ENCODE results near the gene PPP1R8.
A peak's percentile ranks its signal among the peaks of the same experiment; 100 is the strongest.

Gene PPP1R8

GRCh38 chr1:27883536-27883935 lies 53.0 kb downstream of the PPP1R8 start:
- Mint-ChIP-seq H3K27me3 (no peaks in the 10 kb centered on the region), H3K4me1 (ENCODE audit: low read depth) (peaks cover 86% of the 10 kb centered on the region), H3K36me3 (ENCODE audit: low read depth) (peaks cover 99% of the 10 kb centered on the region), H3K9me3 (no peaks in the 10 kb centered on the region), H3K27ac (peak overlapping the region; percentile 95), H3K4me3 (peak overlapping the region; percentile 43)
- intact Hi-C loops (cut with micrococcal nuclease), result no loop called here

GRCh38 chr1:27884006-27884954 lies 53.7 kb downstream of the PPP1R8 start:
- H3K27ac Mint-ChIP-seq, result peak overlapping the region; percentile 95
- peaks cover 99% of the 10 kb centered on the region for H3K36me3 Mint-ChIP-seq (ENCODE audit: low read depth)
- peak overlapping the region; percentile 51 for H3K4me3 Mint-ChIP-seq
- no peaks in the 10 kb centered on the region for H3K9me3 Mint-ChIP-seq
- H3K4me1 Mint-ChIP-seq (ENCODE audit: low read depth), result peaks cover 81% of the 10 kb centered on the region
- no peaks in the 10 kb centered on the region for H3K27me3 Mint-ChIP-seq
- intact Hi-C loops (cut with micrococcal nuclease), result loop anchor here (1.0 to 2.0 kb wide), 2 partner anchors 9 to 21 kb away; no protein-coding TSS in a partner anchor

GRCh38 chr1:27885114-27885528 lies 54.5 kb downstream of the PPP1R8 start:
- Mint-ChIP-seq H3K4me1 (ENCODE audit: low read depth) (peaks cover 79% of the 10 kb centered on the region), H3K4me3 (peak overlapping the region; percentile 51)

GRCh38 chr1:27885621-27886352 lies 55.2 kb downstream of the PPP1R8 start:
- Mint-ChIP-seq H3K4me1 (ENCODE audit: low read depth) (peaks cover 85% of the 10 kb centered on the region), H3K27ac (peak overlapping the region; percentile 95), H3K36me3 (ENCODE audit: low read depth) (peaks cover 99% of the 10 kb centered on the region), H3K4me3 (peak overlapping the region; percentile 51), H3K27me3 (no peaks in the 10 kb centered on the region), H3K9me3 (no peaks in the 10 kb centered on the region)
- intact Hi-C loops (cut with micrococcal nuclease), result loop anchor here (2.0 kb wide), 1 partner anchor 23 kb away; no protein-coding TSS in a partner anchor

More at GRCh38 chr1:27885114-27885528, 54.5 kb downstream of the PPP1R8 start:
- Mint-ChIP-seq H3K36me3 (ENCODE audit: low read depth) (peaks cover 99% of the 10 kb centered on the region), H3K9me3 (no peaks in the 10 kb centered on the region), H3K27me3 (no peaks in the 10 kb centered on the region), H3K27ac (peak overlapping the region; percentile 95)
- intact Hi-C loops (cut with micrococcal nuclease), result loop anchor here (2.0 kb wide), 1 partner anchor 22 kb away; no protein-coding TSS in a partner anchor

- intact Hi-C loops (cut with micrococcal nuclease), result no loop called here
- peaks cover 87% of the 10 kb centered on the region for H3K4me1 Mint-ChIP-seq (ENCODE audit: low read depth)
- H3K36me3 Mint-ChIP-seq (ENCODE audit: low read depth), result peaks cover 97% of the 10 kb centered on the region
- peak overlapping the region; percentile 42 for H3K4me3 Mint-ChIP-seq
- no peaks in the 10 kb centered on the region for H3K27me3 Mint-ChIP-seq
- H3K27ac Mint-ChIP-seq, result peak overlapping the region; percentile 95
- no peaks in the 10 kb centered on the region for H3K9me3 Mint-ChIP-seq
These were observed 55.7 kb downstream of the PPP1R8 start for GRCh38 chr1:27886353-27886679.

- Mint-ChIP-seq H3K27me3 (no peaks in the 10 kb centered on the region), H3K9me3 (no peaks in the 10 kb centered on the region), H3K4me1 (ENCODE audit: low read depth) (peaks cover 87% of the 10 kb centered on the region), H3K4me3 (no peak overlapping the region), H3K27ac (peak overlapping the region; percentile 95), H3K36me3 (ENCODE audit: low read depth) (peaks cover 96% of the 10 kb centered on the region)
- intact Hi-C loops (cut with micrococcal nuclease), result no loop called here
These were observed 56.2 kb downstream of the PPP1R8 start for GRCh38 chr1:27886744-27887143.

GRCh38 chr1:27887215-27888021 lies 56.8 kb downstream of the PPP1R8 start:
- peak overlapping the region; percentile 95 for H3K27ac Mint-ChIP-seq
- H3K9me3 Mint-ChIP-seq, result no peaks in the 10 kb centered on the region
- H3K4me1 Mint-ChIP-seq (ENCODE audit: low read depth), result peaks cover 87% of the 10 kb centered on the region
- peak overlapping the region; percentile 48 for H3K4me3 Mint-ChIP-seq
- H3K27me3 Mint-ChIP-seq, result no peaks in the 10 kb centered on the region
- intact Hi-C loops (cut with micrococcal nuclease), result no loop called here
- peaks cover 96% of the 10 kb centered on the region for H3K36me3 Mint-ChIP-seq (ENCODE audit: low read depth)

GRCh38 chr1:27889506-27889905 lies 58.9 kb downstream of the PPP1R8 start:
- Mint-ChIP-seq H3K27me3 (no peaks in the 10 kb centered on the region), H3K4me1 (ENCODE audit: low read depth) (peaks cover 77% of the 10 kb centered on the region), H3K4me3 (no peak overlapping the region), H3K9me3 (no peaks in the 10 kb centered on the region), H3K36me3 (ENCODE audit: low read depth) (peaks cover 96% of the 10 kb centered on the region), H3K27ac (peak overlapping the region; percentile 95)
- intact Hi-C loops (cut with micrococcal nuclease), result no loop called here

GRCh38 chr1:27891196-27891889 lies 60.8 kb downstream of the PPP1R8 start:
- peak overlapping the region; percentile 1 for H3K4me3 Mint-ChIP-seq
- H3K27ac Mint-ChIP-seq, result peak overlapping the region; percentile 95
- H3K36me3 Mint-ChIP-seq (ENCODE audit: low read depth), result peaks cover 96% of the 10 kb centered on the region
- no peaks in the 10 kb centered on the region for H3K27me3 Mint-ChIP-seq
- H3K4me1 Mint-ChIP-seq (ENCODE audit: low read depth), result peaks cover 65% of the 10 kb centered on the region
- H3K9me3 Mint-ChIP-seq, result no peaks in the 10 kb centered on the region
- intact Hi-C loops (cut with micrococcal nuclease), result loop anchor here (1.0 kb wide), 1 partner anchor 28 kb away; no protein-coding TSS in a partner anchor

- intact Hi-C loops (cut with micrococcal nuclease), result no loop called here
These were observed 63.9 kb downstream of the PPP1R8 start for GRCh38 chr1:27894521-27894920.

More at GRCh38 chr1:27894521-27894920, 63.9 kb downstream of the PPP1R8 start:
- H3K4me3 Mint-ChIP-seq, result no peak overlapping the region
- no peaks in the 10 kb centered on the region for H3K9me3 Mint-ChIP-seq
- H3K36me3 Mint-ChIP-seq (ENCODE audit: low read depth), result peaks cover 73% of the 10 kb centered on the region
- peaks cover 44% of the 10 kb centered on the region for H3K4me1 Mint-ChIP-seq (ENCODE audit: low read depth)
- no peaks in the 10 kb centered on the region for H3K27me3 Mint-ChIP-seq
- peak overlapping the region; percentile 56 for H3K27ac Mint-ChIP-seq
